HepG2 (cell line): ENCODE measurements around the gene MICOS13. TPM values are rescaled to one million over a fixed set of nuclear protein-coding genes. Genes with fewer than 3 reads are reported as not detected.

Source experiments
- AKAP8 ChIP-seq: sonication (generic); formaldehyde crosslinking; IDR thresholded peaks from 2 replicates; pipeline ENCODE4 v1.5.1; 2020; ENCODE audit warnings: mild to moderate bottlenecking, missing genetic modification reagents
- DDIT3 ChIP-seq: sonication (generic); formaldehyde crosslinking; IDR thresholded peaks from 2 replicates; pipeline ENCODE4 v1.4.0; 2020; ENCODE audit warnings: mild to moderate bottlenecking, missing genetic modification reagents
- E2F1 ChIP-seq: sonication (generic); formaldehyde crosslinking; IDR thresholded peaks from 2 replicates; pipeline ENCODE4 v1.5.0; 2020; ENCODE audit warnings: missing genetic modification reagents
- GTF2F1 ChIP-seq: fragments of 150-350 bp; IDR thresholded peaks from 2 replicates; pipeline ENCODE4 v1.6.1; 2014; ENCODE audit warnings: low read length
- LCORL ChIP-seq, 2 experiments: fragments of 450-650 bp in 1 of 2; sonication (generic) in 1 of 2; formaldehyde crosslinking in 1 of 2; IDR thresholded peaks; 2 replicates each; pipeline versions ENCODE4 v1.5.0 to v1.6.1; 2017 to 2020; ENCODE audit warnings: antibody characterized with exemption in 1 of 2, missing genetic modification reagents in 1 of 2
- NFRKB ChIP-seq: fragments of 450-650 bp; IDR thresholded peaks from 2 replicates; pipeline ENCODE4 v1.6.1; 2017
- NR2C2 ChIP-seq: sonication (generic); formaldehyde crosslinking; IDR thresholded peaks from 2 replicates; pipeline ENCODE4 v1.4.0; 2020; ENCODE audit warnings: missing genetic modification reagents, mild to moderate bottlenecking, moderate library complexity, borderline replicate concordance
- RARG ChIP-seq: sonication (generic); formaldehyde crosslinking; IDR thresholded peaks from 2 replicates; pipeline ENCODE4 v1.4.0; 2020; ENCODE audit warnings: low read depth, mild to moderate bottlenecking, missing genetic modification reagents
- RBM22 ChIP-seq: fragments of 200-400 bp; formaldehyde crosslinking; optimal IDR thresholded peaks from 2 replicates; pipeline ENCODE3; 2017; ENCODE audit warnings: mild to moderate bottlenecking, low read length, moderate library complexity
- TMF1 ChIP-seq: sonication (generic); formaldehyde crosslinking; IDR thresholded peaks from 2 replicates; pipeline ENCODE4 v1.8.1; 2022; ENCODE audit warnings: low read depth, missing genetic modification reagents
- U2AF2 ChIP-seq: fragments of 200-400 bp; formaldehyde crosslinking; IDR thresholded peaks from 2 replicates; pipeline ENCODE4 v1.6.1; 2017; ENCODE audit warnings: low read depth, mild to moderate bottlenecking, low read length
- WIZ ChIP-seq: sonication (generic); formaldehyde crosslinking; IDR thresholded peaks from 2 replicates; pipeline ENCODE4 v1.5.1; 2020; ENCODE audit warnings: mild to moderate bottlenecking, missing genetic modification reagents
- ZBTB10 ChIP-seq: sonication (generic); formaldehyde crosslinking; IDR thresholded peaks from 2 replicates; pipeline ENCODE4 v1.4.0; 2020; ENCODE audit warnings: missing genetic modification reagents, borderline replicate concordance
- ZNF18 ChIP-seq: sonication (generic); formaldehyde crosslinking; IDR thresholded peaks from 2 replicates; pipeline ENCODE4 v1.8.0; 2022; ENCODE audit warnings: mild to moderate bottlenecking, missing genetic modification reagents; ENCODE audit not compliant: insufficient replicate concordance
- ZNF33B ChIP-seq: sonication (generic); formaldehyde crosslinking; IDR thresholded peaks from 2 replicates; pipeline ENCODE4 v1.5.1; 2020; ENCODE audit warnings: mild to moderate bottlenecking, missing genetic modification reagents
- ZNF350 ChIP-seq: sonication (generic); formaldehyde crosslinking; IDR thresholded peaks from 2 replicates; pipeline ENCODE4 v1.4.0; 2020; ENCODE audit warnings: mild to moderate bottlenecking, low read depth, missing genetic modification reagents, borderline replicate concordance
- ZNF446 ChIP-seq: sonication (generic); formaldehyde crosslinking; IDR thresholded peaks from 2 replicates; pipeline ENCODE4 v1.5.0; 2020; ENCODE audit warnings: mild to moderate bottlenecking, missing genetic modification reagents
- ZNF513 ChIP-seq: sonication (generic); formaldehyde crosslinking; conservative IDR thresholded peaks from 2 replicates; pipeline ENCODE4 v1.5.0; 2020; ENCODE audit warnings: missing genetic modification reagents
- ZNF547 ChIP-seq: sonication (generic); formaldehyde crosslinking; IDR thresholded peaks from 2 replicates; pipeline ENCODE4 v1.5.1; 2020; ENCODE audit warnings: mild to moderate bottlenecking, missing genetic modification reagents
- ZNF674 ChIP-seq: sonication (generic); formaldehyde crosslinking; IDR thresholded peaks from 2 replicates; pipeline ENCODE4 v1.5.0; 2020; ENCODE audit warnings: low read depth, mild to moderate bottlenecking, missing genetic modification reagents
- ZNF766 ChIP-seq: sonication (generic); formaldehyde crosslinking; IDR thresholded peaks from 2 replicates; pipeline ENCODE4 v1.5.0; 2020; ENCODE audit warnings: missing genetic modification reagents, borderline replicate concordance
- ZNF775 ChIP-seq: sonication (generic); formaldehyde crosslinking; IDR thresholded peaks from 2 replicates; pipeline ENCODE4 v1.4.0; 2020; ENCODE audit warnings: missing genetic modification reagents, mild to moderate bottlenecking, moderate library complexity, borderline replicate concordance
- polyA plus RNA-seq, 8 experiments: library from polyadenylated mRNA; depleted of rRNA in 3 of 8; stranded (reverse) in 7 of 8; unstranded in 1 of 8; fragments of >200 nt; fragmentation: Illumina TruSeq in 4 of 8; extraction: Trizol in 4 of 8; gene quantifications; 2 replicates each; pipeline versions ENCODE4 v1.2.1 to v1.2.3, GENCODE V29; 2011 to 2016; ENCODE audit warnings: low read depth in 4 of 8, missing spikeins in 1 of 8, mixed read lengths in 1 of 8; ENCODE audit not compliant: insufficient read depth in 1 of 8
- total RNA-seq, 5 experiments: library from RNA; depleted of rRNA; stranded (reverse); fragments of >200 nt; fragmentation: Illumina TruSeq; extraction: Trizol; gene quantifications; 2 replicates each; pipeline ENCODE4 v1.2.3, GENCODE V29; 2016; ENCODE audit warnings: low read depth in 1 of 5

Gene MICOS13
- total and polyA plus RNA-seq, 2 of the 13 experiments (the other 11 are each of a cell fraction or from before 2014, with no cell fraction given): 28.8 to 35.4 TPM

GRCh38 chr19:5680437-5681368 is at the start of gene MICOS13, which contains the start of gene HSD11B1L (continued):
- peak; percentile 67 for TF ChIP-seq RBM22
- TF ChIP-seq WIZ: no peak
- peak; percentile 95 for TF ChIP-seq ZNF350 (CRISPR knock-in tag)
- no peak for TF ChIP-seq GTF2F1
- peak; percentile 92 for TF ChIP-seq NR2C2 (CRISPR knock-in tag)
- no peak for TF ChIP-seq ZNF18 (CRISPR knock-in tag)
- no peak for TF ChIP-seq ZNF446
- TF ChIP-seq ZBTB10: no peak
- no peak for TF ChIP-seq NFRKB
- 0 out of 2 replicates have a peak, but pooled peaks have one; percentile 56 for TF ChIP-seq ZNF513 (CRISPR knock-in tag)
- TF ChIP-seq AKAP8 (CRISPR knock-in tag): no peak
- no peak for TF ChIP-seq DDIT3 (CRISPR knock-in tag)
- TF ChIP-seq ZNF547 (CRISPR knock-in tag): no peak
- TF ChIP-seq ZNF674 (CRISPR knock-in tag): no peak
- no peak for TF ChIP-seq ZNF775 (CRISPR knock-in tag)
- TF ChIP-seq TMF1 (CRISPR knock-in tag): no peak
- peak; percentile 95 for TF ChIP-seq U2AF2
- no peak for TF ChIP-seq LCORL (IDR thresholded peaks at IDR 0.05)
- peak; percentile 61; the same call in 1 of the 2 replicates for TF ChIP-seq LCORL (CRISPR knock-in tag; IDR thresholded peaks at IDR 0.05)
- TF ChIP-seq ZNF766: 0 out of 2 replicates have a peak, but pooled peaks have one; percentile 40
- no peak for TF ChIP-seq RARG (CRISPR knock-in tag)
- TF ChIP-seq ZNF33B (CRISPR knock-in tag): no peak
- TF ChIP-seq E2F1 (CRISPR knock-in tag): peak; percentile 77
